Large intestine (tissue), 3 donors: ENCODE results near the gene SNAPC3. TPM values are rescaled to one million over a fixed set of nuclear protein-coding genes. Genes with fewer than 3 reads are reported as not detected.
"Not testable (repeated sequence)": the region's sequence is repeated elsewhere in the genome, so short reads cannot be mapped to it uniquely, and the experiment has no call there.

ENCODE experiments used
- DNase-seq, 2 donors: peaks; one replicate each; pipeline versions ENCODE4 v3.0.0 to v3.0.0-alpha.2; 2013
- H3K27ac ChIP-seq: one replicate; pipeline ENCODE4 v1.5.1; 2013; ENCODE audit warnings: low read length
- H3K27me3 ChIP-seq: 2 replicates; pipeline ENCODE4 v1.6.1; 2013; ENCODE audit warnings: low read length; ENCODE audit not compliant: control insufficient read depth, insufficient read depth
- H3K36me3 ChIP-seq: 2 replicates; pipeline ENCODE4 v1.6.1; 2013; ENCODE audit warnings: low read length; ENCODE audit not compliant: control insufficient read depth, insufficient read depth
- H3K4me1 ChIP-seq: one replicate; pipeline ENCODE4 v1.6.1; 2013; ENCODE audit warnings: low read length; ENCODE audit not compliant: control insufficient read depth, insufficient read depth
- H3K4me3 ChIP-seq: one replicate; pipeline ENCODE4 v1.5.1; 2013; ENCODE audit warnings: low read length
- H3K9me3 ChIP-seq: one replicate; pipeline ENCODE4 v1.6.1; 2013; ENCODE audit warnings: mild to moderate bottlenecking, low read depth, low read length, moderate library complexity; ENCODE audit not compliant: control insufficient read depth
- WGBS: methylation state at CpG from one replicate; pipeline ENCODE4 v1.1.5; 2013; ENCODE audit warnings: low lambda C conversion rate; ENCODE audit not compliant: insufficient coverage; 5-methylcytosine and 5-hydroxymethylcytosine counted together
- polyA plus RNA-seq: library from polyadenylated mRNA; unstranded; fragments of 120-200 nt; gene quantifications from one replicate; pipeline ENCODE4 v1.2.1, GENCODE V29; 2013

The SNAPC3 gene
- polyA plus RNA-seq, 1 donor = 39.4 TPM

- H3K9me3 ChIP-seq = peaks cover 17% of the 10 kb centered on the region
- not testable (repeated sequence) for H3K27me3 ChIP-seq, H3K27ac ChIP-seq, H3K4me1 ChIP-seq, H3K4me3 ChIP-seq, DNase-seq
- peaks cover 59% of the 10 kb centered on the region for H3K36me3 ChIP-seq
- no CpG with 5 or more reads among the region's 33 CpGs for whole genome bisulfite sequencing
Observed at GRCh38 chr9:15442264-15442663, 19.6 kb downstream of the SNAPC3 start.

- WGBS = 33% methylated on average over 2 of the region's 3 CpGs
- DNase-seq = no peak
- Histone ChIP-seq H3K4me3 (no peak overlapping the region), H3K9me3 (peaks cover 17% of the 10 kb centered on the region), H3K27ac (no peak overlapping the region), H3K4me1 (no peaks in the 10 kb centered on the region), H3K36me3 (peaks cover 71% of the 10 kb centered on the region), H3K27me3 (no peaks in the 10 kb centered on the region)
Observed at GRCh38 chr9:15444141-15444540, 21.5 kb downstream of the SNAPC3 start.

GRCh38 chr9:15453956-15454355, 31.3 kb downstream of the SNAPC3 start:
- no peak overlapping the region for H3K4me3 ChIP-seq
- H3K27ac ChIP-seq = no peak overlapping the region
- no peak for DNase-seq
- H3K27me3 ChIP-seq = no peaks in the 10 kb centered on the region
- H3K4me1 ChIP-seq = no peaks in the 10 kb centered on the region
- no peaks in the 10 kb centered on the region for H3K9me3 ChIP-seq
- no CpG with 5 or more reads among the region's 5 CpGs for WGBS
- peaks cover 69% of the 10 kb centered on the region for H3K36me3 ChIP-seq

- H3K4me3 ChIP-seq = no peak overlapping the region
- no peak overlapping the region for H3K27ac ChIP-seq
- WGBS = 93% methylated on average over 3 of the region's 8 CpGs
- no peak for DNase-seq
- H3K4me1 ChIP-seq = no peaks in the 10 kb centered on the region
- H3K9me3 ChIP-seq = no peaks in the 10 kb centered on the region
- H3K36me3 ChIP-seq = peaks cover 59% of the 10 kb centered on the region
- no peaks in the 10 kb centered on the region for H3K27me3 ChIP-seq
Observed at GRCh38 chr9:15461056-15461455, 38.4 kb downstream of the SNAPC3 start.

GRCh38 chr9:15461601-15462000, 38.9 kb downstream of the SNAPC3 start:
- Histone ChIP-seq H3K4me3 (no peak overlapping the region), H3K27me3 (no peaks in the 10 kb centered on the region), H3K4me1 (no peaks in the 10 kb centered on the region), H3K9me3 (no peaks in the 10 kb centered on the region), H3K27ac (no peak overlapping the region), H3K36me3 (peaks cover 59% of the 10 kb centered on the region)
- no CpG with 5 or more reads among the region's 2 CpGs for WGBS
- DNase-seq = no peak

GRCh38 chr9:15468145-15468544, 45.5 kb downstream of the SNAPC3 start:
- H3K9me3 ChIP-seq = no peaks in the 10 kb centered on the region
- H3K27ac ChIP-seq = no peak overlapping the region
- H3K4me1 ChIP-seq = no peaks in the 10 kb centered on the region
- DNase-seq = no peak
- WGBS = 86% methylated on average over 1 of the region's 3 CpGs
- peaks cover 33% of the 10 kb centered on the region for H3K36me3 ChIP-seq
- H3K4me3 ChIP-seq = no peak overlapping the region
- no peaks in the 10 kb centered on the region for H3K27me3 ChIP-seq

GRCh38 chr9:15469406-15469805, 46.7 kb downstream of the SNAPC3 start:
- Histone ChIP-seq H3K9me3 (no peaks in the 10 kb centered on the region), H3K4me3 (no peak overlapping the region), H3K27me3 (no peaks in the 10 kb centered on the region), H3K27ac (no peak overlapping the region), H3K36me3 (peaks cover 29% of the 10 kb centered on the region), H3K4me1 (no peaks in the 10 kb centered on the region)
- WGBS = no CpG with 5 or more reads among the region's 1 CpG
- no peak for DNase-seq

- Histone ChIP-seq H3K27me3 (no peaks in the 10 kb centered on the region), H3K9me3 (no peaks in the 10 kb centered on the region), H3K27ac (no peak overlapping the region), H3K36me3 (peaks cover 29% of the 10 kb centered on the region), H3K4me1 (no peaks in the 10 kb centered on the region), H3K4me3 (no peak overlapping the region)
- DNase-seq = no peak
- 86% methylated on average over 2 of the region's 2 CpGs for WGBS
Observed at GRCh38 chr9:15469862-15470261, 47.2 kb downstream of the SNAPC3 start.

GRCh38 chr9:15475923-15476536, 53.4 kb downstream of the SNAPC3 start:
- no peaks in the 10 kb centered on the region for H3K9me3 ChIP-seq
- no peak for DNase-seq
- H3K4me1 ChIP-seq = no peaks in the 10 kb centered on the region
- H3K36me3 ChIP-seq = peaks cover 22% of the 10 kb centered on the region
- 93% methylated on average over 5 of the region's 8 CpGs for WGBS
- no peaks in the 10 kb centered on the region for H3K27me3 ChIP-seq
- H3K27ac ChIP-seq = no peak overlapping the region
- no peak overlapping the region for H3K4me3 ChIP-seq

- Histone ChIP-seq H3K4me1 (no peaks in the 10 kb centered on the region), H3K36me3 (peaks cover 21% of the 10 kb centered on the region), H3K9me3 (no peaks in the 10 kb centered on the region), H3K27ac (no peak overlapping the region), H3K27me3 (no peaks in the 10 kb centered on the region), H3K4me3 (no peak overlapping the region)
- no peak for DNase-seq
- 50% methylated on average over 1 of the region's 1 CpG for WGBS
Observed at GRCh38 chr9:15480028-15480427, 57.4 kb downstream of the SNAPC3 start.

- DNase-seq = no peak
- H3K4me3 ChIP-seq = no peak overlapping the region
- no peaks in the 10 kb centered on the region for H3K9me3 ChIP-seq
- peaks cover 14% of the 10 kb centered on the region for H3K36me3 ChIP-seq
- H3K27me3 ChIP-seq = no peaks in the 10 kb centered on the region
- no CpG with 5 or more reads among the region's 1 CpG for WGBS
- H3K4me1 ChIP-seq = no peaks in the 10 kb centered on the region
- no peak overlapping the region for H3K27ac ChIP-seq
Observed at GRCh38 chr9:15482146-15482545, 59.5 kb downstream of the SNAPC3 start.
